ENCODE data around the gene RTBDN. TPM values are rescaled to one million over a fixed set of nuclear protein-coding genes. Genes with fewer than 3 reads are reported as not detected.
A peak's percentile ranks its signal among the peaks of the same experiment; 100 is the strongest.

The RTBDN gene
- 0.19 TPM in 1 of 2 replicates, not detected in the other for total RNA-seq (ENCODE audit: low replicate concordance)

DNA sequence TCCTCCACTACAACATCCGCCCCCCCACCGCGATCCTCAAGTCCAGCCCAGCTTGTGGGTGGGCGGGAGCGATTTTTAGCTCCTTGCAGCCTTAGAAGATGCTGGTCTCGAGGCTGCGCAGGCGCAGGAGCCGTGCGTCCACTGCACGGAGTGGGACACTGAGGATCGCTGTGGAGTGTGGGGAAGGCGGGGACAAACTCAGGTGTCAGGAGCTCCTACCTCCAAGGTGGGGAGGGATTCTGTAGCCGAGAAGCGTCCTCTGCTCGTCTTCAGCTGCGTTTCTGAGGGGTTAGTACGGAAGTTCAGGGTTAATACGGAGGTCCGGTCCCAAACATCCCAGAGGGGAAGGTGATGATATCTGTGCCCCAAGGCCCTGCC lies at the start of gene RTBDN:
RTBDN (minus strand) TSS at position 14 of the 378 bp plus-strand sequence. CDS start 4,600 bp downstream, outside the sequence.
- Histone ChIP-seq H3K4me3 (peak within 1 kb of the TSS; percentile 78), H3K27me3 (peaks cover 97% of the 10 kb centered on the region), H4K20me1 (ENCODE audit: low read depth) (peaks cover 45% of the 10 kb centered on the region), H3K9ac (no peak within 1 kb of the TSS), H2AFZ (replicated peaks) (peak within 1 kb of the TSS; percentile 83), H3K9me3 (ENCODE audit: low read depth) (no peaks in the 10 kb centered on the region), H3K27ac (no peak within 1 kb of the TSS), H3K4me1 (no peaks in the 10 kb centered on the region), H3K79me2 (ENCODE audit: low read depth) (no peaks in the 10 kb centered on the region), H3F3A (ENCODE audit: low read depth) (peaks cover 57% of the 10 kb centered on the region), H3K36me3 (no peaks in the 10 kb centered on the region), H3K4me2 (peak within 1 kb of the TSS; percentile 89)
- TF ChIP-seq CTCF (IDR thresholded peaks at IDR 0.05) (no peak), EZH2 (IDR thresholded peaks at IDR 0.05) (peak; percentile 67), EZH2phosphoT487 (IDR thresholded peaks at IDR 0.05) (peak; percentile 67)
- Mint-ChIP-seq H3K4me3 (peak within 1 kb of the TSS; percentile 83), H3K36me3 (no peaks in the 10 kb centered on the region), H3K27ac (peak within 1 kb of the TSS; percentile 33), H3K4me1 (peaks cover 39% of the 10 kb centered on the region), H3K27me3 (ENCODE audit: insufficient read depth, low read depth) (peaks cover 60% of the 10 kb centered on the region), H3K9me3 (peaks cover 4% of the 10 kb centered on the region)
- peak; percentile 50 for DNase-seq (ENCODE audit: low spot score)

- peaks cover 42% of the 10 kb centered on the region for H3F3A ChIP-seq (ENCODE audit: low read depth)
- H3K9me3 ChIP-seq (ENCODE audit: low read depth) = peaks cover 3% of the 10 kb centered on the region
- no peak for DNase-seq (ENCODE audit: low spot score)
- H3K4me3 ChIP-seq = no peak overlapping the region
- no peak overlapping the region for H3K4me2 ChIP-seq
- no peaks in the 10 kb centered on the region for H3K79me2 ChIP-seq (ENCODE audit: low read depth)
- peaks cover 64% of the 10 kb centered on the region for H3K27me3 ChIP-seq
- no peak overlapping the region for H3K27ac Mint-ChIP-seq
- H3K9ac ChIP-seq = no peak overlapping the region
- peaks cover 4% of the 10 kb centered on the region for H3K36me3 Mint-ChIP-seq
- H2AFZ ChIP-seq (replicated peaks) = no peak overlapping the region
- H3K4me1 ChIP-seq = peaks cover 3% of the 10 kb centered on the region
- no peak overlapping the region for H3K27ac ChIP-seq
- TF ChIP-seq EZH2phosphoT487 (IDR thresholded peaks at IDR 0.05) = no peak
- no peak for TF ChIP-seq EZH2 (IDR thresholded peaks at IDR 0.05)
- TF ChIP-seq CTCF (IDR thresholded peaks at IDR 0.05) = no peak
- H3K27me3 Mint-ChIP-seq (ENCODE audit: insufficient read depth, low read depth) = peaks cover 54% of the 10 kb centered on the region
- peaks cover 16% of the 10 kb centered on the region for H3K4me1 Mint-ChIP-seq
- no peaks in the 10 kb centered on the region for H3K36me3 ChIP-seq
- peak overlapping the region; percentile 65 for H3K4me3 Mint-ChIP-seq
- peaks cover 11% of the 10 kb centered on the region for H3K9me3 Mint-ChIP-seq
- no peaks in the 10 kb centered on the region for H4K20me1 ChIP-seq (ENCODE audit: low read depth)
Observed at GRCh38 chr19:12882589-12882988, 48.2 kb upstream of the RTBDN start.

DNA sequence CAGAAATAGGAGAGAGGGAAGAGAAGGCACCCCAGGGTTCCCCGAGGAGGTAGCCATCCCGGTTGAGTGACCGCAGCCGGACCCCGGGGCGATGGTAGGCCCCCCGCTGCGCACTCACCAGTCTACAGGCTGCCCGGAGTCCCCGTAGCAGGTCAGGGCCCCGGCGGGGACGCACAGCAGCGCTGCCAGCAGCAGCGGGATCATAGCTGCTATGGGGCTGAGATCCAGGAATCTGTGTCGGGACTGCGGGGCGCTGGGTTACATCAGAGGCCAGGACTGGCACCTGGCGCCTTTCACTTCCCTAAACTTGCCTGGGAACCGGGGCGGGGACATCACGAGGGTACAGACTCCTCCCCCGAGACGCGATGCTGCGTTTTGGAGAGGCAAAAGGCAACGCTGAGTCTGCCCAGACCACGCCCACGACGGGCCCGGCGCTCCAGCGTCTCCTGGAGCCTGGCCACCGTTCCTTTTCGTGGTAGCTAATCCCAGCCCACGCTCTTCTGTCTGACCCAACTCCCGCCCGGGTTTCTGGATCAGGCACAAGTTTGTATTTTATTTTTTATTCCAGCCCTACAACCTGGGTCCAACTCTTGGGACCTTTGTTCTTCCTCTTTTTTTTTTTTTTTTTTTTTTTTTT lies 46.9 kb upstream of the RTBDN start, which contains the start of gene DNASE2:
DNASE2 (minus strand) TSS at position 278 of the 637 bp plus-strand sequence; CDS start at position 204, 74 bp downstream.
- Histone ChIP-seq H3K4me2 (peak within 1 kb of the TSS; percentile 78), H2AFZ (replicated peaks) (peak within 1 kb of the TSS; percentile 40)

More for the DNA sequence above, 46.9 kb upstream of the RTBDN start, which contains the start of gene DNASE2:
- peak within 1 kb of the TSS; percentile 85 for H3K4me3 Mint-ChIP-seq
- H3F3A ChIP-seq (ENCODE audit: low read depth) = peaks cover 37% of the 10 kb centered on the region
- H3K4me1 Mint-ChIP-seq = peaks cover 10% of the 10 kb centered on the region
- DNase-seq (ENCODE audit: low spot score) = peak; percentile 97
- H3K9me3 Mint-ChIP-seq = peaks cover 6% of the 10 kb centered on the region
- H4K20me1 ChIP-seq (ENCODE audit: low read depth) = no peaks in the 10 kb centered on the region
- H3K27me3 Mint-ChIP-seq (ENCODE audit: insufficient read depth, low read depth) = peaks cover 44% of the 10 kb centered on the region
- peaks cover 3% of the 10 kb centered on the region for H3K36me3 Mint-ChIP-seq
- H3K79me2 ChIP-seq (ENCODE audit: low read depth) = no peaks in the 10 kb centered on the region
- H3K36me3 ChIP-seq = no peaks in the 10 kb centered on the region
- H3K9ac ChIP-seq = peak within 1 kb of the TSS; percentile 16
- H3K27ac Mint-ChIP-seq = no peak within 1 kb of the TSS
- H3K27ac ChIP-seq = no peak within 1 kb of the TSS
- TF ChIP-seq EZH2phosphoT487 (IDR thresholded peaks at IDR 0.05) = no peak
- no peak for TF ChIP-seq CTCF (IDR thresholded peaks at IDR 0.05)
- no peak for TF ChIP-seq EZH2 (IDR thresholded peaks at IDR 0.05)
- H3K27me3 ChIP-seq = peaks cover 51% of the 10 kb centered on the region
- H3K4me3 ChIP-seq = peak within 1 kb of the TSS; percentile 64
- peaks cover 3% of the 10 kb centered on the region for H3K4me1 ChIP-seq
- H3K9me3 ChIP-seq (ENCODE audit: low read depth) = peaks cover 3% of the 10 kb centered on the region

Measured in neural progenitor cell (in vitro differentiated cells).